GM21528 (cell line): ENCODE results near the gene PLEKHA7.

Source experiments
- ATAC-seq: cut with Tn5 transposase; IDR thresholded peaks from one replicate; pipeline ENCODE4 v1.9.1; 2021; ENCODE audit warnings: mild to moderate bottlenecking, moderate library complexity; ENCODE audit not compliant: unreplicated experiment, low FRiP score

PLEKHA7 gene

GRCh38 chr11:16799221-16799620 is 215.0 kb downstream of the PLEKHA7 start:
- ATAC-seq = no peak

DNA sequence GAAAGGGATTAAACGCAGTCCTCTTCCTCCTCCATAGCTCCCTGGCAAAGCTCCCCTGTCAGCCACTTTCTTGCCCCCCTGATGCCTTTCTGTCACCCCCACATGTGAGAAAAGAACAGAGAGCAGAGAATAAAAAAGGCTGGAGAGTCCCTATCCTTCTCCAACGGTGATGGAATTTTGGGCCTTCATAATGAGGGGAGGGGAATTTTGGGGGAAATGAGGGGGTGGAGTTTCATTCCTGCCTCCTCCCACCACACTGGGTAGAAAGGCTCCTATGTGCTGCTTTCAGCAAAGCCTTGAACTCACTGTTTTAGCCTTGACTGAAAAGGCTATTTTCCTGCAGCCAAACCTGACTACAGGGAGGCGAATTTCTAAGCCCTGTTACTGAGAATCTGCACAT is 216.4 kb downstream of the PLEKHA7 start:
- no peak for ATAC-seq

DNA sequence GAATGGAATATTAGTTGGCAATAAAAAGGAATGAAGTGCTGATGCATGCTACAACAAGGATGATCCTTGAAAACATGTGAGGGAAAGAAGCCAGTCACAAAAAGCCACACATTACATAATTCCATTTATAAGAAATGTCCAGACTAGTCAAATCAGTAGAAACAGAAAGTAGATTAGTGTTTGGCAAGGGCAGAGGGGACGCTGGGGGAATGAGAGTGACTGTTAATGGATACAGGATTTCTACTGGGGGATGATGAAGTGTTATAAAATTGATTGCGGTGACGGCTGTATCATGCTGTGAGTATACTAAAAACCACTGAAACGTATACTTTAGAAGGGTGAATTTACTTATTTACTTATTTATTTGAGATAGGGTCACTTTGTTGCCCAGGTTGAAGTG is 217.9 kb downstream of the PLEKHA7 start:
- no peak for ATAC-seq

GRCh38 chr11:16795146-16795545 is 219.1 kb downstream of the PLEKHA7 start:
- no peak for ATAC-seq

GRCh38 chr11:16794047-16794818 is 220.0 kb downstream of the PLEKHA7 start:
- no peak for ATAC-seq

DNA sequence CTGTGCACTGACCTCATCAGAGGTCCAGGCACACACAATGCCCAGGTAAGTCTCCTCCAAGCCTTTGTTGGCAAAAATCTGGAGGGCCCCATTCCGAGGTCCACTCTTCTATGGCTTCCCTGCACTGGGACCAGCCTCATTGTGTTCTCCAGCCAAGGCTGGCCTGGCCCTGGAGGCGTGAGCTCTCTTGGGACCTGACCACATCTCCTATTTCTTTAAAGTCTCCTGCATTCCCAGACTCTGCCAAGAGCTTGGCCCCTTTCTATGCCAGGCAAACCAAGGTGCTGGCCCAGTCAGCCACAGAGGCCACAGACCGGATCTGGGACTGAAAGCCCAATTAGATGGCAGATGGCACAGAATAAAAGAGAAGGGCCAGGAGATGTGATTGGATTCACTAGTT is 220.7 kb downstream of the PLEKHA7 start:
- no peak for ATAC-seq

DNA sequence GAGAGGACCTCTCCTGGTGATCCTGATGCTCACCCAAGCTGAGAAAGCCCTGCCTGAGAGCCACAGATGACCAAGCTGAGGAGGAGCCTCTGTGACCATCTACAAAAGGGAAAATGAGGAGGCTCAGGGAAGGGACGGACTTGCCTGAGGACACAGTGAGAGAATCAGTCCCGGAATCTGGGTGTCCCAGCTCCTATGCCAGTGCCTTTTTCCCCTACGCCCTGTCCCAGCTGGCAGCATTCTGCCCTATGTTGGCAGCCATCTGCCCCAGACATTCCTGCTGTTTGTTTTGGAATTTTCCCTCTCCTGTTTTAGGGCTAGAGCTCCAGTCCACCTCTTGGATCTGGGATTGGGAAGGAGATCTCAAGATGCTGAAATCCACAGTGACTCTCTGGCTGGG is 221.2 kb downstream of the PLEKHA7 start:
- no peak for ATAC-seq

DNA sequence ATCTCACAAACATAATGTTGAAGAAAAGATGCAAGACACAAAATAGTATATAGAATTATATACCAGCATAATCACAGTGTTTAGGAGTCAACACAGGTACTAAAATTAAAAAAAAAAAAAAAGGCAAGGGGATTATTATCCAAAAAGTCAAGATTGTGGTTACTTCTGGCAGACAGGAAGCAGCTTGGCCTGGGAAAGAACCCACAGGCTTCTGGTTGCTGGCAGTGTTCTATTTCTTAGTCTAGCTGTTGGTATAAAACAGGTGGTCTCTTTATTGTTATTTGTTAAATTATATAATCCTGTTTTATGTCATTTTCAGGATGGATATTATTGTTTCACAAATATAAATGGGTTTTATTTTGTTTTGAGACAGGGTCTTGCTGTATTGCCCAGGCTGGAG is 221.8 kb downstream of the PLEKHA7 start:
- no peak for ATAC-seq

- ATAC-seq = no peak
These were observed 222.8 kb downstream of the PLEKHA7 start for GRCh38 chr11:16791191-16791961.

- ATAC-seq = no peak
These were observed 223.6 kb downstream of the PLEKHA7 start for GRCh38 chr11:16790486-16791190.

DNA sequence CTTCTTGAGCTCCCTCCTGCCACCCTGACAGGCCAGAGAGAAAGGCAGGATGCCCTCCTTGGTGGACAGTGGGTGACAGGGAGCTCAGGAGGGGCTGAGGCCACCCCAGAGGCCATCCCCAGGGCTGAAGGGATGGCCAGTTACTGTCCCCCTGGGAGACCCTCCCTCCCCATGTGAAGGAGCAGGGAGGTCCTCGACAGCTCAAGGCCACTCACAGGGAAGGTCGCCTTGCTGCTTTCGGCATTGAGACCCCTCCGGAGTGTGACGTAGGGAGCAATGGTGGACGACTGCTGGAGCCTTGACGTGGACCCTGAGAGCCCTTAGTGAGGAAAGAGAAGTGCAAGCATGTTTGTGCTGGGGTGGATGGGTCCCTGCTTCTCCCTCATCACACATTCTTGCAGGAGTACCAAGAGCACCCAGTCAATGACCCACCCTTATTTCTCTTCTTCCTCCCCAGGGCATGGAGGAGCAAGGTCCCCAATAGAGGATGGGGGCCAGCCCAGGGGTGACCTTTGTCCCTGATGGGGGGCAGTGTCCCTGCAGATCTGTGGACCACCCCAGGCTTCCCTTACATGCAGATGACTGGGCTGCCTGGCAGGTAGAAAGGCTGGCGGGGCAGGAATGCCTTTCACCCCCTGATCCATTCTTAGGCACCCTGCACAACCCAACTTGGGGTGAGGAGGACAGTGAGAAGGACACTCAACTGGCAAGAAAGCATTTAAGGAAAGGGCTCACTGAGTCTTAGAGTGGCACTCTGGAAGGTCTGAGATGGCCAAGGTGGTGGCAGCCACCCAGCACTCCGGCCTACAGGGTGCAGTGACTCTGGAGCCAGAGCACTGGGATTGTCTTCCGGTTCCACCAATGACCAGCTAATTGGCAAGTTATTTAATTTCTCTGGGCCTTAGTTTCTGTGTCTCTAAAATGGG is 224.4 kb downstream of the PLEKHA7 start:
- no peak for ATAC-seq

DNA sequence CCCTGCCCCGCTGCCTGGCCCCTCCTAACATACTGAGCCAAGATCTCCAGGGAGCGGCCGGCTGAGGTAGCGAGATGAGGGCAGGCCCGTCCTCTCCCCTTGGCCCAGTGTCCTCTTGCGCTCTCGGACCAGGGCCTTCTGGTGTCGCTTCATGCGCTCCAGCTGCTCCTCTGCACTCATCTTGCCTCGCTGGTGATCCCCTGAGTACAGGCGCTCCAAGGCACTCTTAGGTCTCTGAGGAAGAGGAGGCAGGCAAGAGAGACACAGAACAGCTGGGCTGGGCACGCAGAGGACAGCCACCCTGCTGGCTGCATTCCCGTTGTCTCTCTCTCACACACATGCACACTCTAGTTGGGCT is 225.2 kb downstream of the PLEKHA7 start:
- ATAC-seq = no peak

DNA sequence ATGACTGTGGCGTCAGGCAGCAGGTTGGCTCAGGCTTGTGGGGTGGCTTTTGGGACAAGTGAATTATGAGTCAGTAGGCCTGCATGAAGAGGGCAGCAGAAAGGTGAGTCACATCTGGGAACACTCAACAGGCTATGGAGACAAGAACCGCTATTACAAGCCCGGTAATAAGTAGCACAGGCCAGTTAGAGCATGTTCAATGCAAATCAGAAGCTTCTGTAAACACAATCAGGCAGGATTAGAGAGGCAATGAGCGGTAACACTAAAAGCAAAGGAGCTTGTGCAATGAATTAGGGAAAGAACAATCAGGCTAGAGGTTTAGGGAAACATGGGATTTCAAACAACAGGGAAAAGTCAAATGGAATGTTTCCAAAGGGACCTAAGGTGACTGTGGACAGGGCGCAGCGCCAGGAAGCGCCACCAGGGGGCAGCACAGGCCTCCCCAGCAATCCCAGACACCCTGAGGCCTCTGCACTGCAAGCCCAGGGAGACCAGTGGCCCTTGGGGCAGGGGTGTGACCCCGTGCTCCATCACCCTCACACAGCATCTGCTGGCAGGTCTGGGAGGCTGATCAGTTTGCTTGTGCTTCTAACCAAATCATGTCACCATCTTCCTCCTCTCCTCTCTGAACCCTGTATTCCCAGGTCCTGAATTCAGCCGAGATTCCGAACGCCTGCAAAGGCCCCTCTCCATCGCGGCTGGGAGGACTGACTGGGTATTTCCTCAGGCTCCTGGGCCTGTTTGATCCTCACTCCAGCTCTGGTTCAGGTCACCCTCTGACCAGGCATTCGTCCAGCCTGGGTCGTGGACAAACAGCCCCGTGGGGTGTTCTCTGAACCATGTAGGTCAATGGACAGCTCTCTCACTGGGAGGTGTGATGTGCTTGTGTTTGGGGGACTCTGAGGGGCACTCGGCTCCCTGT is 225.8 kb downstream of the PLEKHA7 start:
- peak; percentile 63 for ATAC-seq

DNA sequence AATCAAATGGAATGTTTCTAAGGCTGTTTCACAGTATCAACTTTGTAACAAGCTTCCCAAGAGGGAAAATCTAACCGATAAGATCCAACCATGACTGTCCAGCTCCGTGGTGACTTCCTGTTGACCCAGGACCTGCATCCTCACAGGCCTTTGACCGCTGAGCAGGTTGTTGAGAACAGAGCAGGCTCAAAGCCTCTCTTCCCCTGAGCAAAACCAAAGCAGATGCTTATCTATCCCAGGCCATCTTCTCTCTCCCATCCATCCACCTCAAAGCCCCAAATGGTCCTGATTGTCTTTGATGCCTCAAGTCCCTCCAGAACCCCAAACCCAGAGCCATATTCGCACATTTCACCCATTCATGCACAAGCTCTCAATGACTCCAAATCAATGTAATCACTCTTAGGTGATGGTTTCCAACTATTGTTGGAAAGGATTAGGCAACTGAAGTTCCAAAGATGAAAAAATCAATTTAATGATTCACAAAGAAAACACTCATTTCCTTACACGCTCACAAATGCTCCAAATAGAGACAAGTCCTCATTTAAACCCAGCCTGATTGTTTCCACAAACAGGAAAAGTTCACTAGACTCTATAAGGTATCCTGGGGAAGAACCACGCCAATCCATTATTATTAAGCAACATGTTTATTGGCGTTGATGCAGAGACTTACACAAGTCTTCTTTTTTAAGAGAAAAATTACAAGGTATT is 227.0 kb downstream of the PLEKHA7 start:
- no peak for ATAC-seq

- ATAC-seq = no peak
These were observed 228.1 kb downstream of the PLEKHA7 start for GRCh38 chr11:16786131-16786530.

DNA sequence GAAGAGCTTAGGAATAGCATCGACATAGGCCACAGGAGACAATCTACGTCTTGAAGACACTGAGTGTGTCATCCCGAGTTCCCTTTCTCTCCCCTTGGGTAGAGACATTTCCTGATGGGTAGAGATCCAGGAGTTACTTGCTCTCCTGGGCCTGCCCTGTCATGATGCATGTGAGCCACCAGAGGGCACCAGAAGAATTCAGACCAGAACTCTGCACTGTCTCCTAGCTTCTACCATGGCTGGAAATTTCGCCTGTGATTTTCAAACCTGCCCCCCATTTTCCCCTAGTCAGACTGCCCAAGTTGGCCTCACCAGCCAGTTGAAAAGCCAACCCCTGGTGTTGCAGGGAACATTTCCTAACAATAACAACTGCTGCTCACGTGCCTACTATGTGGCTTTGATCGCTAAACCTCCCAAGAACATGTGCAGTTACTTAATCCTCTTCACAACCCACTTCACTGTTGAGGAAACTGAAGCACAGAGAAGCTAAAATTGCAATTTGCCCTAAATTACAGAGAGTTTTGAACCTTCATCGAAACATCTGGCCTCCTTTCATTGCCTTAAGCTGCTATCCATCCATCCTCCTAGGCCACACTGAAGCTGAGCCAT is 228.6 kb downstream of the PLEKHA7 start:
- peak; percentile 93 for ATAC-seq

DNA sequence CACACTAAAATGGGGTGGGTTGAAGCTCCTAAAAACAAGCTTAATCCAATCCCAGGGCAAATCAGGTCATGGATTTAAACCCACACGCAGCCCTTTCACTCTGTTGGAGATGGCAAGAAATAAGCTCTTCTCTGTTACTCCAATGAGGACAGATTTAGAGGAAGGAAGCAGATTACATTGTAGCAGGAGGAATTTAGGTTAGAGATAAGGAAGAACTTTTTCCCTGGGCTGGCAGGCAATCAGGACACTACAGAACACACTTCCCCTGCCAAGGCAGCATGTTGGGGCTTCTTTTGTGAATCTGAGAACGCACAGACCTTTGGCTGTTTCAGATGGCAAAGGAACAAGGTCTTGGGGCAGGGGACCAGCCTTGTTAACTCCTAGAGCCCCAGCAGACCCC is 229.5 kb downstream of the PLEKHA7 start:
- no peak for ATAC-seq

GRCh38 chr11:16784097-16784496 is 230.1 kb downstream of the PLEKHA7 start:
- no peak for ATAC-seq
